ENCODE data around the gene ERICH3.

The ERICH3 gene

DNA sequence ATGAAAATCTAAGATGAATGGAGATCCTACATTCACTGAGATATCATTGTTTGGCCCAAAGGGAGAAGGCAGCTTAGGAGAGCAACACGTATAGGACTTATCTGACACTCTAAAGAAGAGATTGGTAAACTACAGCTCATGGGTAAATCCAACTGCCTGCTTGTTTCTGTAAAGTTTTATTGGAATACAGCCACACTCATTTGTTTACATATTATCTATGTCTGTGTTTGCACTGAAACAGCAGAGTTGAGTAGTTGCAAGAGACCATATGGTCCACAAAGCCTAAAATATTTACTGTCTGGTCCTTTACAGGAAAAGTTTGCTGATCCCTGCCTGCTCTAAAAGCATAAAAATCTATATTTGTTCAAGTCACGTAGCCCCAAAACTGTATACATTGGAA, 146.9 kb downstream of the ERICH3 start:
- H3K4me3 ChIP-seq (replicated peaks; ENCODE audit: low read depth, low read length), result no peak overlapping the region
- TF ChIP-seq, protein P1, sequence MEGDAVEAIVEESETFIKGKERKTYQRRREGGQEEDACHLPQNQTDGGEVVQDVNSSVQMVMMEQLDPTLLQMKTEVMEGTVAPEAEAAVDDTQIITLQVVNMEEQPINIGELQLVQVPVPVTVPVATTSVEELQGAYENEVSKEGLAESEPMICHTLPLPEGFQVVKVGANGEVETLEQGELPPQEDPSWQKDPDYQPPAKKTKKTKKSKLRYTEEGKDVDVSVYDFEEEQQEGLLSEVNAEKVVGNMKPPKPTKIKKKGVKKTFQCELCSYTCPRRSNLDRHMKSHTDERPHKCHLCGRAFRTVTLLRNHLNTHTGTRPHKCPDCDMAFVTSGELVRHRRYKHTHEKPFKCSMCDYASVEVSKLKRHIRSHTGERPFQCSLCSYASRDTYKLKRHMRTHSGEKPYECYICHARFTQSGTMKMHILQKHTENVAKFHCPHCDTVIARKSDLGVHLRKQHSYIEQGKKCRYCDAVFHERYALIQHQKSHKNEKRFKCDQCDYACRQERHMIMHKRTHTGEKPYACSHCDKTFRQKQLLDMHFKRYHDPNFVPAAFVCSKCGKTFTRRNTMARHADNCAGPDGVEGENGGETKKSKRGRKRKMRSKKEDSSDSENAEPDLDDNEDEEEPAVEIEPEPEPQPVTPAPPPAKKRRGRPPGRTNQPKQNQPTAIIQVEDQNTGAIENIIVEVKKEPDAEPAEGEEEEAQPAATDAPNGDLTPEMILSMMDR (IDR thresholded peaks at IDR 0.05; ENCODE audit: low read depth, low read length, missing control alignments), result no peak
- no peak for DNase-seq (ENCODE audit: extremely low read depth, low read depth)

GRCh38 chr1:74523873-74524480, 149.6 kb downstream of the ERICH3 start:
- TF ChIP-seq, protein P1 (IDR thresholded peaks at IDR 0.05; ENCODE audit: low read depth, low read length, missing control alignments), result no peak

DNA sequence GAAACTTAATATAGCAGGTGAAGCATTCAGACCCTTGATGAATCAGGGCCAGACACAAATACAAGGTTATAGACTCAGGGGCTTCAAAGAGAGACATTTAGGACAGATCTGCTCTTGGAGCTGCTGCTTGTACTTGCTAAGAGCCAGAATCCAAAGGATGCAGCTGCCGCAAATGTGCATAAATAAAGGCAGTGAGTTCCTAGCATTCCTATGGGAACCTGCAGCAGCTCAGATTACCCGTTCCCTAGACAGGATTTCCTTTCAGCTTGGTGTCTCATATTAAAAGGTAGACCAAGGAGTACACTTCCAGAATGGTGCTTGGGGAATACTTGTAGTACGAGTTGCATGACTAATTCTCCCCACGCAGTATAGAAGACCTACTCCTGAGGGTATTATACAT, 151.4 kb downstream of the ERICH3 start:
- no peak overlapping the region for H3K4me3 ChIP-seq (replicated peaks; ENCODE audit: low read depth, low read length)
- TF ChIP-seq, protein P1 (IDR thresholded peaks at IDR 0.05; ENCODE audit: low read depth, low read length, missing control alignments), result no peak
- DNase-seq (ENCODE audit: extremely low read depth, low read depth), result no peak

More at GRCh38 chr1:74523873-74524480, 149.6 kb downstream of the ERICH3 start:
- no peak overlapping the region for H3K4me3 ChIP-seq (replicated peaks; ENCODE audit: low read depth, low read length)
- DNase-seq (ENCODE audit: extremely low read depth, low read depth), result no peak

Data from HFF-Myc (cell line).